ENCODE measurements around the gene TSPAN18. TPM values are rescaled to one million over a fixed set of nuclear protein-coding genes. Genes with fewer than 3 reads are reported as not detected.

The TSPAN18 gene
- total RNA-seq, 1 donor from 2014 or later: 12.8 TPM

DNA sequence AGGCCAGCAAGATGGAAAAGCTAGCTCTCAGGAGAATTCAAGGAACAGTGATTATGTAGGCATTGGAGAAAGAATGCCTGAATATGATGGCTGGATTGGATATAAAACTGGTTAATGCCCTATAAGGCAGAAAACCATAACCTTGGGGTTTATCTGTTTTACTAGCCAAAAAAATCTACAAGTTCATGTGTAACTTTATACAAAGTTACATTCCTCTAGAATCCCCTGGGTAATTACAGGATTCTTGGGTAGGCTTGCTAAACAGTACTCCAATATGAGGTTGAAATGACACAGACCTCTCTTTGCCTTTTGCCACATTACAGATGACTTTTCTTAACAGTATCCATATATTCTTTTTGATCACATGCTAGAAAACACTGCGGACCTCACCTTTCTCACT lies 26.0 kb downstream of the TSPAN18 start:
- no peak overlapping the region for H3K27ac ChIP-seq
- intact Hi-C loops (cut with DNase I): no loop called here
- no peak for DNase-seq (ENCODE audit: extremely low spot score in 2 of 2)

DNA sequence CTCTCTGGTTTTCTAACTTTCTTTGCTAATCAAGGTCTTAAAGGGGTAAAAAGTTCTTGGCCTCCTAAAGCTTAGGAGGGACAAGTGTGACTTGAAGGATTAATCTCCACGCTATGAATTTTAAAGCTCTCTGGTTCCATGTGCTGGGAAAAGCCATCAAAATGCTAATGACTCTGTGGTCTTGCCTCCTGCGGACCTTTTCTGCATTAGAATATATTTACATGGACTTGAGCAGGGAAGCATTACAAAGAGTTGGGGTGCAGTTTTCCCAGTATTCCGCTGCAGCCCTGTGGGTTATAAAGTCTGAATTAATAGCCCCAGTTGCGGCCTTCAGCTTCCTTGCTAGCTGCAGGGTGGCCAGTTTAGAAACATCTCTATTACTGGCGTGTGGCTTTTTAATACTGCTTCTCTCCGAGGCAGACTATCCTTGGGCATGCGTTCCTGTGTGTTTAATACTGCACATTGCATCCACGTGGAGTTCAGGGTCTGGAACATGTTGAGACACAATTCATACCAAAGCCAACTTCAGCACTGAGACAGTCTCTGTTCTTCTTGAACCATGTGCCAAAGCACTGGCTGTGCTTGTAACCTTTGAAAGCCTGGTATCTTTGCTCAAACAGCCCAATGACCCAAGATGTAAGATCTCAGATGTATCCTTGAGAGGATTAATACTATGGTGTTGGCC lies 27.3 kb downstream of the TSPAN18 start:
- no peaks in the 10 kb centered on the region for H3K27me3 ChIP-seq
- TF ChIP-seq POLR2AphosphoS5 (IDR thresholded peaks at IDR 0.05; ENCODE audit: insufficient read depth in 1 of 2, low read depth in 1 of 2) (no peak), POLR2A (IDR thresholded peaks at IDR 0.05) (no peak)
- TF ChIP-seq, protein P1, sequence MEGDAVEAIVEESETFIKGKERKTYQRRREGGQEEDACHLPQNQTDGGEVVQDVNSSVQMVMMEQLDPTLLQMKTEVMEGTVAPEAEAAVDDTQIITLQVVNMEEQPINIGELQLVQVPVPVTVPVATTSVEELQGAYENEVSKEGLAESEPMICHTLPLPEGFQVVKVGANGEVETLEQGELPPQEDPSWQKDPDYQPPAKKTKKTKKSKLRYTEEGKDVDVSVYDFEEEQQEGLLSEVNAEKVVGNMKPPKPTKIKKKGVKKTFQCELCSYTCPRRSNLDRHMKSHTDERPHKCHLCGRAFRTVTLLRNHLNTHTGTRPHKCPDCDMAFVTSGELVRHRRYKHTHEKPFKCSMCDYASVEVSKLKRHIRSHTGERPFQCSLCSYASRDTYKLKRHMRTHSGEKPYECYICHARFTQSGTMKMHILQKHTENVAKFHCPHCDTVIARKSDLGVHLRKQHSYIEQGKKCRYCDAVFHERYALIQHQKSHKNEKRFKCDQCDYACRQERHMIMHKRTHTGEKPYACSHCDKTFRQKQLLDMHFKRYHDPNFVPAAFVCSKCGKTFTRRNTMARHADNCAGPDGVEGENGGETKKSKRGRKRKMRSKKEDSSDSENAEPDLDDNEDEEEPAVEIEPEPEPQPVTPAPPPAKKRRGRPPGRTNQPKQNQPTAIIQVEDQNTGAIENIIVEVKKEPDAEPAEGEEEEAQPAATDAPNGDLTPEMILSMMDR (IDR thresholded peaks at IDR 0.05): no peak
- H3K36me3 ChIP-seq: no peaks in the 10 kb centered on the region
- H3K4me3 ChIP-seq: no peak overlapping the region
- intact Hi-C loops (cut with DNase I): no loop called here
- peaks cover 29% of the 10 kb centered on the region for H3K4me1 ChIP-seq
- H3K9me3 ChIP-seq: no peaks in the 10 kb centered on the region
- DNase-seq (ENCODE audit: extremely low spot score in 2 of 2): no peak
- peak overlapping the region; percentile 4 for H3K27ac ChIP-seq

More for the DNA sequence above, 26.0 kb downstream of the TSPAN18 start:
- no peak for TF ChIP-seq POLR2A (IDR thresholded peaks at IDR 0.05)
- TF ChIP-seq, protein P1 (IDR thresholded peaks at IDR 0.05): no peak
- TF ChIP-seq POLR2AphosphoS5 (IDR thresholded peaks at IDR 0.05; ENCODE audit: insufficient read depth in 1 of 2, low read depth in 1 of 2): no peak
- Histone ChIP-seq H3K9me3 (no peaks in the 10 kb centered on the region), H3K4me3 (no peak overlapping the region), H3K4me1 (peaks cover 36% of the 10 kb centered on the region), H3K36me3 (no peaks in the 10 kb centered on the region), H3K27me3 (no peaks in the 10 kb centered on the region)

DNA sequence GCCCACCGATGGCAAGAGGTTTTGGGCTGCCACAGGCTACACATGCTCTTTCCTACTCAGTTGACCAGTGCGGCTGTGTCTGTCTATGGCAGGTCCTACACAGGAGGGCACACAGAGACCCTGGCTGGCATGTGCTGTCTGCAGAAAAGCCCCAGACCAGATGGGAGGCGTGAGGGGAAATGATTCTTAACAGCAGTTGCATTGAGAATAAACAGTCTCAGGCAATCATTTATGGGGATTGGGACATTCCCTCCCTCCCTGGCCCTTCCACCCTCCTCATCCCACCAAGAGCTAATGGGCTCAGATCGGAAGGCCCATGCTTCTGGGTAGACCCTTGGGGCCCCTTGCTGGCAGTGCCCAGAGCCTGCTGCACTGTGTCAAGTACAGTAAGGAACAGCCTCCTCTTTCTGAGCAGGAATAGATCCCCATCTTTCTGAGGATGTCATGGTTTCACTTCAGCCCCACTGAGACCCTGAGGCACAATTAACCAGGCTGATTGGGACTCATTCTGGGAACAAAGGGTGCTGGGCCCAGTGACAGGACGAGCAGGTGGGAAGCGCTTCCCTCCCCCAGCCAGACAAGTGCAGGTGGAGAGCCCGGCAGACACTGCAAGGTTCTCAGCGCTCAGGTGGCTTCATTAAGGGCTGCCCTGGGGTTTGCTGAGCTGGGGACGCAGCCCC lies 28.3 kb downstream of the TSPAN18 start:
- Histone ChIP-seq H3K27me3 (no peaks in the 10 kb centered on the region), H3K4me1 (peaks cover 34% of the 10 kb centered on the region), H3K27ac (peak overlapping the region; percentile 4), H3K36me3 (no peaks in the 10 kb centered on the region), H3K9me3 (no peaks in the 10 kb centered on the region), H3K4me3 (no peak overlapping the region)
- peak in 1 of 2 donors; percentile 6 for TF ChIP-seq POLR2AphosphoS5 (IDR thresholded peaks at IDR 0.05; ENCODE audit: insufficient read depth in 1 of 2, low read depth in 1 of 2)
- TF ChIP-seq POLR2A (IDR thresholded peaks at IDR 0.05): no peak
- TF ChIP-seq, protein P1 (IDR thresholded peaks at IDR 0.05): no peak
- intact Hi-C loops (cut with DNase I): no loop called here
- DNase-seq (ENCODE audit: extremely low spot score in 2 of 2): no peak

DNA sequence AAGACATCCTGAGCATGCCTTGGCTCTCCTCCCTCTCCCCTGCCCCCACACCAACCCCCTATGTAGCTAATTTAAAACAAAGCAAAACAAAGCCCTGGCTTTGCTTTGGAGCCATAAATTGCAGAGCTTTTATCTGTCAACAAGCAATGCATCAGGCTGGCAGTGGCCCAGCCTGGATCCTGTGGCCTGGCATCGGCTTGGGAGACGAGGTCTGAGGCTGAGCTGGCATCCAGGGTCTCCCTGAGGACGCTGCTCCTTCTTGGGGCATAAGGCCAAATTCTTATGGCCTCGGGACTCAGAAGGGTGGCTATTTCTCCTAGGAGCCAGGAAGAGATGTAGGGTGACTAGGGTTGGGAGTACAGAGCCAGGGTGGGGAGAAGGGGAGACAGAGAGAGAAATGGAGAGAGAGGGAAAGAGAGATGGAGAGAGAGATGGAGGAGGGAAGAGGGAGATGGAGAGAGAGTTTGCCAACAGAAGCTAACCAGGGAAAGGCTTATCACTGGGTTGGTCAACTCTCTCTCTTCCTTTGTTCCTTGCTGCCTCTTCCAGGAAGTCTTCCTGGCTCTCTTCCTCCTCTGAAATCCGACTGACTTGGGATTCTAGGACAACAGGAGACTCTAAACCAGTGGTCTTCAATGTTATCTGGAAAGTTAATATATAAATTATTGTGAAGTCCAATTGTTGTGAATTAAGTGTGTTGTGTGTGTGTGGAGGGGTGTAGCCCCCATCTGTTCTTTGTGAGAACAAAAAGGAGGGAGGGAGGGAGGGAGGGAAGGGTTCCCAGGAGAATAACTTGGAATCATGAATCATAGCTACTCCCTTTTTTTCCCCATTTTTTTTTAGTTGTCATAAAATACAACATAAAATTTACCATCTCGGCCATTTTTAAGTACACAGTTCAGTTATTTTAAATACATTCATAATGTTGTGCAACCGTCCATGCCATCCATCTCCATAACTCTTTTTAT lies 29.1 kb downstream of the TSPAN18 start:
- Histone ChIP-seq H3K27ac (no peak overlapping the region), H3K4me1 (peaks cover 42% of the 10 kb centered on the region), H3K9me3 (no peaks in the 10 kb centered on the region), H3K4me3 (no peak overlapping the region), H3K27me3 (no peaks in the 10 kb centered on the region), H3K36me3 (no peaks in the 10 kb centered on the region)
- DNase-seq (ENCODE audit: extremely low spot score in 2 of 2): no peak
- TF ChIP-seq, protein P1 (IDR thresholded peaks at IDR 0.05): no peak
- TF ChIP-seq POLR2A (IDR thresholded peaks at IDR 0.05): no peak
- no peak for TF ChIP-seq POLR2AphosphoS5 (IDR thresholded peaks at IDR 0.05; ENCODE audit: insufficient read depth in 1 of 2, low read depth in 1 of 2)
- intact Hi-C loops (cut with DNase I): no loop called here

Data from vagina (tissue), 2 donors.